ENCODE results near the gene WDR55.
"Not testable (repeated sequence)": the region's sequence is repeated elsewhere in the genome, so short reads cannot be mapped to it uniquely, and the experiment has no call there.

Gene WDR55

DNA sequence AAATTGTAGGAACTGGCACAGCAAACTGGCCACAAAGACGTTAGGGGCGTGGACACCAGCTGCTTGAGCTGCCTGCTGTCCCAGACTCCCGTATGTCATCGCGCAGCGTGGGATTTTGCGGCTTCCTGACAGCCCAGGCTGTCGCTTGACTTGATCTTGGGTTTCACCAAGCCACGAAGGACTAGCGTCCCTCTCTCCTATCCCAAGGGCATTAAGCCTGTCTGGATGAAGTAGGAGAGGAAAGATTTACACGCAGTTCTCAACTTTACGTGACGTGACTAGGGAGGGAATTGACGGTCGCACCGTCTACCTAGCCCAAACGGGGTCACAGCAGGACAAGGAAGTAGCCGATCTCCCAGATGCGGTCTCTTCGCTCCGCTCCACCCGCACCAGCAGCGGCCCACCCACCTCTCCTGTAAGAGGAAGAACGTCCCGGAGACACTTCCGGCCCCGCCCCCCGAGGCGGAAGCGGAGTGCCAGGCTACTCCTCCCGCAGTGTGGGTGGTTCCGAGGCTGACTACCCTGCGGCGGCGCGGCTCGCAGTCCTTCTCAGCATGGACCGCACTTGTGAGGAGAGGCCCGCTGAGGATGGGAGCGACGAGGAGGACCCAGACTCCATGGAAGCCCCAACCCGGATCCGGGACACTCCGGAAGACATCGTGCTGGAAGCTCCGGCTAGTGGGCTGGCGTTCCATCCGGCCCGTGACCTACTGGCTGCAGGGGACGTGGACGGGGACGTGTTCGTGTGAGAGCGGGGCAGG is at the start of gene WDR55:
Gene WDR55 (plus strand): TSS at position 546 of the 761 bp plus-strand sequence. CDS start 9 bp downstream, at position 555.
- DNase-seq, result peak; percentile 92 to 95

GRCh38 chr5:140622301-140622700 is 42.4 kb upstream of the WDR55 start:
- no peak for DNase-seq

DNA sequence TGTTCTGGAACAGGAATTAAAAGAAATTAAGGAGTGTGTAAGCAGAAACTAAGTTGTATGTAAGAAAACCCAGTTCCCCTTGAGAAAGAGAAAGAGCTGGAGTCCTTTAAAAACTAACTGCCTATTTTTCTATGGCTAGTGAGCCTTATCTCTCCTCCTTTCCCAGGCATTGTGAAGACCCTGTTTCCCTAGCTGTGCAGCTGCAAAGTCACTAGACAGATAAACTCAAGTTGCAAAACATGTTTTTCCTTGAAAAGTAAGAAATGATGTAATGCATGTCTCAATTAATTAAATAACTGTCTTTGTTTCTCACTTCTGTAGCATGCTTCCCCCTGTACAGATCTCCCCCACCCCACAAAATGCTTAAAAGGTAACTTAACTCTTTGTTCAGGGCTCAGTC is 41.6 kb upstream of the WDR55 start:
- DNase-seq, result not testable (repeated sequence)

DNA sequence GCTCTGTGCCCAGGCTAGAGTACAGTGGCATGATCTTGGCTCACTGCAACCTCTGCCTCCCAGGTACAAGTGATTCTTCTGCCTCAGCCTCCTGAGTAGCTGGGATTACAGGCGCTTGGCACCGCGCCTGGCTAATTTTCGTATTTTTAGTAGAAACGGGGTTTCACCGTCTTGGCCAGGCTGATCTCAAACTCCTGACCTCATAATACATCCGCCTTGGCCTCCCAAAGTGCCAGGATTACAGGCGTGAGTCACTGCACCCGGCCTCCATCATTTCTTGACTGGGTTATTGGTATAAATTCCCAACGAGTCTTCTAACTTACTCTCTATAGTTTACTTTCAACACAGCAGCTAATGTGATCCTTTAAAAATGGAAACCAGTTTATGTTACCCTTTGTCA is 39.8 kb upstream of the WDR55 start:
- not testable (repeated sequence) for DNase-seq

- DNase-seq, result no peak
Observed at GRCh38 chr5:140627972-140628371, 36.7 kb upstream of the WDR55 start.

- no peak for DNase-seq
Observed at GRCh38 chr5:140628711-140629110, 36.0 kb upstream of the WDR55 start.

DNA sequence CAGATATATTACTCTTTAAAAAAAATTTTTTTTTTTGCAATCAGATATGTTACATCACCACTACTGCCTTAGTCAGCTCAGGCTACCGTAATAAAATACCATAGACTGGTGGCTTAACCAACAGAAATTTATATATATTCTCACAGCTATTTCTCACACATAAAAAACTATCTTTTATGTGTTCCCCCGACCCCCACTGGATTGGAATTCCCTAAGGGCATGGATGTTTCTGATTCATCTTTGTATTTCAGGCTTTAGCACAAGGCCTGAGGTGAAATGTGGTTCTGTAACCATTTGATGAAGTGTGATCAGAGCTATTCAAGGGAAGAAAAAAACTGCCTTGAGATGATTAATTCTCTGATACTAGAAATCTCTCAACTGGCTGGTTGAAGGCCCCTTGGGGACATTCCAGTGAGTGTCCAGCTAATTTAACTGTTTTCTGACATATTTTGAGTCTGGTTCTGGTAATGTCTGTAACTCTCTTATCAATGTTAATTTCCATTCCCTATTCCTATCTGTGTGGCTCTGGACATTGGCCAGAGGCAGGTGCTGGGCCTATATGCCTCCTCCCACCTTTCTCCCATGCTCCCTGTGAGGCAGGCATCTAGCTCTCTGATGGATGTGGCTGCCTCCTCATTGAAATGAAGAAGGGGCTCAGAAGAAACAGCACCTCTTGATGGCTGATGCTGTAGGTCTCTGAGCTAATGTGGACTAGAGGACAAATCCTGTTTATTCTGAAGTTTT is 34.2 kb upstream of the WDR55 start:
- no peak for DNase-seq

DNA sequence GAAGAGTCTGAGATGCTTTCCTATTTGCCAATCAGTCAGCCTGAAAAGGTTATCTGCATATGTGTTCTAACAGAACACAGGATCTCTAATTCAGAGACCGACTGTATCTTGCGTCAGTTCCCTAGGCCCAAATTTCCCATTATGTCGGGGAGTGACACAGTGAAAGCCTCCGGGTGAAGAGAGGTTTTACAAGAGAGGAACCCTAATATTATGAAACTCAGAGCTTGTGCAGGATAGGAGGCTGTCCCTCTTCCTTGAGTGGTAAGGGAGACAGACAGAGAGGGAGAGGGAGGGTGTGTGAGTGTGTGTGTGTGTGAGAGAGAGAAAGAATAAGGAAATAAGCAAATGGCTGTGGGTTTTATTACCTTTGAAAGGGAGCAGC is 33.7 kb upstream of the WDR55 start:
- no peak for DNase-seq

DNA sequence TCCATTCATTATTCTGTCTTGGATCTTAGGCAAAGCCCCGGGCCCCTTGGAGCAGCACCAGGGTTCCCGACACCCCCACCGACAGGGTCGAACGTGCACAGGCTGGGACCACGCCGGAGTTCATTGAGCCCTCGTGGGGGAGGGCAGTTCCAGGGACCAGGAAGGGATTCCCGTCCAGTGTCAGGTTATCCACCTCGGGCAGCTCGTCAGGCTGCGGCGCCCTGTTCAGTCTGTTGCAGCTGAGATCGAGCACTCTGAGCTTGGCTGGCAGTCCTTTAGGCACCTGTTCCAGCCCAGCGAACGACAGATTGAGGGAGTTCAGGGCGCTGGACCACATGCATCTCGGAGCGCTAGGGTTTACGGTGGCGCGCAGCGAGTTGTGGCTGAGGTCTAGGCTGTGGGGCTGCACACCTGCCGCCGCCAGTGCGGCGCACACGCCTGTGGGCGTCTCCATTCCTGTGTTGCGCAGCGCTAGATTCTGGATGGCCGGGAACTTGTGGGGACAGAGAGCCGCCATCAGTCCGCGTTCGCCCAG is 32.8 kb upstream of the WDR55 start:
- DNase-seq, result peak in 1 of 2 experiments; percentile 11

- DNase-seq, result peak in 1 of 2 experiments; percentile 7
Observed at GRCh38 chr5:140632366-140633020, 32.2 kb upstream of the WDR55 start.

GRCh38 chr5:140633021-140633471 is 31.7 kb upstream of the WDR55 start, which contains the start of gene CD14:
Gene CD14 (minus strand): TSS chr5:140633175. CDS start chr5:140633071, 104 bp downstream.
- DNase-seq, result peak in 1 of 2 experiments; percentile 22

DNA sequence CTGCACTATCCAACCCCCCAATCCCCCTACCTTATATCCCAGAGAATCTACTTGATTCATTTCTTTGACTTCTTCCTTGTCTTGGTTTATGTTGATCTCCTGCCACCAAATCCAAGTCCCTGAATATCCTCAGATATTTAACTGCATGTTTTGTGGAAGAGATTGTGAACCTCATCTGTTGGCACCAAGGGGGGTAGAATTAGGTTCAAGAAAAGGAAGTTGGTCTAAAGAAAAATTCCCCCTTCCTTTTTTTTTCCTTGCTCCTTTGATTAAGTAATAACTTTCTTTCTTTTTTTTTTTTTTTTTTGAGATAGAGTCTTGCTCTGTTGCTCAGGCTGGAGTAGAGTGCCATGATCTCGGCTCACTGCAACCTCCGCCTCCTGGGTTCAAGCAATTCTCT is 31.2 kb upstream of the WDR55 start:
- no peak for DNase-seq

DNA sequence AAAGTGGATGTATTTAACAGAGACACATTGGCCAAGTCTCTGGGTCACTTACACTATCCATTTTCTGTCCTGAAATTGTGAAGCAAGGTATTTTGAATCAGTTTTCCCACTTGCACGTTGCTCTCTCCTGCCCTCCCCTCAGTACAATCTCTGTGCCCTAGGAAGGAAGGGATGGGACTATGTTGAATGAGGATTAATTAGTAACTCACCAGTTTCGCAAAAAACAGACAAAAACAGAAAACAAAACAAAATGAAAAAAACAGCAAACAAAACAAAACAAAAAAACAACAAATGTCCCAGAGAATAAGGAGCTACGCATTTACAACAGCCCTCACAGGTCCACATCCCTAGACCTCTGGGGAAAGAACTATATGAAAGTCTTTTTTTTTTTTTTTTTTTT is 30.6 kb upstream of the WDR55 start:
- no peak for DNase-seq

- DNase-seq, result no peak
Observed at GRCh38 chr5:140635291-140636257, 29.1 kb upstream of the WDR55 start.

- no peak for DNase-seq
Observed at GRCh38 chr5:140637371-140638100, 27.2 kb upstream of the WDR55 start.

- not testable (repeated sequence) for DNase-seq
Observed at GRCh38 chr5:140638898-140639147, 25.9 kb upstream of the WDR55 start.

GRCh38 chr5:140639148-140639981 is 25.3 kb upstream of the WDR55 start, which contains the start of gene TMCO6:
Gene TMCO6 (plus strand): TSS chr5:140639451. CDS start chr5:140639528, 77 bp downstream.
- DNase-seq, result peak; percentile 87 to 91

DNA sequence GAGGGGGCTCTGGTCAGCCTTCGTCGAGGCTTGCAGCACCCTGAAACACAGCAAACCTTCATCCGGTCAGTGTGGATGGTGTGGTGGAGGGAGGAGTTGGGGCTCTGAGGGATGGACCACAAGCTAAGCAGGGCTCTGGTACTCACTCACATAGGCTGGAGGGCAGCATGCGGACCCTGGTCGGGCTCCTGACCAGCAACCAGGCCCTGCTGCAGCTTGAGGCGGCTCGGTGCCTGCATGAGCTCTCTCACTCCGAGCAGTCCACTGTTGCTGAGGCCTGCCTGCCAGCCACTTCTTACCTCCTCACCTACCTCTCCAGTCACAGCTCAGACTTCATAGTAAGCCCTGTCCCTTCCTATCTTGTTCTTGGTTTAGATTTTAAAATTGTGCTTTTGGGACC is 23.0 kb upstream of the WDR55 start:
- DNase-seq, result no peak

GRCh38 chr5:140642718-140643117 is 22.0 kb upstream of the WDR55 start:
- DNase-seq, result no peak

GRCh38 chr5:140647042-140647419 is 17.7 kb upstream of the WDR55 start:
- no peak for DNase-seq

- DNase-seq, result no peak
Observed at GRCh38 chr5:140658870-140659269, 5.8 kb upstream of the WDR55 start.
